AG20443 (cell line): ENCODE data around the gene KDM6B.

Experiments used
- DNase-seq: peaks from one replicate; pipeline ENCODE4 v3.0.0; 2012; ENCODE audit warnings: low spot score, mixed read lengths

The KDM6B gene

GRCh38 chr17:7880076-7880868, 46.3 kb downstream of the KDM6B start:
- no peak for DNase-seq

- DNase-seq = no peak
Observed at GRCh38 chr17:7881276-7882054, 47.4 kb downstream of the KDM6B start.

GRCh38 chr17:7882068-7882467, 48.1 kb downstream of the KDM6B start:
- DNase-seq = no peak

- no peak for DNase-seq
Observed at GRCh38 chr17:7882629-7883028, 48.6 kb downstream of the KDM6B start.
